ENCODE data around the gene SCYGR7. TPM values are rescaled to one million over a fixed set of nuclear protein-coding genes. Genes with fewer than 3 reads are reported as not detected.
A peak's percentile ranks its signal among the peaks of the same experiment; 100 is the strongest.

SCYGR7 gene
- total and polyA plus RNA-seq, 2 of the 13 experiments (the other 11 are each of a cell fraction or from before 2014, with no cell fraction given): not detected

GRCh38 chr2:227717687-227718567 is 10.2 kb upstream of the SCYGR7 start, which contains the start of gene SLC19A3 (continued):
- TF ChIP-seq RARA (CRISPR knock-in tag; IDR thresholded peaks at IDR 0.05) (no peak), TAF1 (CRISPR knock-in tag; IDR thresholded peaks at IDR 0.05) (no peak), ZNF839 (CRISPR knock-in tag; IDR thresholded peaks at IDR 0.05; ENCODE audit: borderline replicate concordance) (no peak), SMARCE1 (IDR thresholded peaks at IDR 0.05; ENCODE audit: borderline replicate concordance) (no peak), NFKBIZ (CRISPR knock-in tag; IDR thresholded peaks at IDR 0.05) (peak; percentile 61; the same call in 1 of the 2 replicates), CBX1 (IDR thresholded peaks at IDR 0.05; ENCODE audit: low read depth) (no peak), ZC3H4 (CRISPR knock-in tag; IDR thresholded peaks at IDR 0.05; ENCODE audit: borderline replicate concordance) (no peak), ZXDC (CRISPR knock-in tag; IDR thresholded peaks at IDR 0.05) (no peak), ARNT2 (CRISPR knock-in tag; IDR thresholded peaks at IDR 0.05; ENCODE audit: low read depth) (no peak; the same call in 1 of the 2 replicates), ZNF136 (CRISPR knock-in tag; IDR thresholded peaks at IDR 0.05; ENCODE audit: low read depth) (no peak)

GRCh38 chr2:227719641-227720040 is 8.5 kb upstream of the SCYGR7 start:
- POLR2A ChIA-PET: no interaction called here
- H4K20me1 ChIP-seq (ENCODE audit: insufficient read depth, low read length): no peaks in the 10 kb centered on the region
- CTCF ChIA-PET (ENCODE audit: low intra/inter-chr PET ratio, low total read pairs): no interaction called here
- H3K79me2 ChIP-seq (ENCODE audit: insufficient read depth, low read length): no peaks in the 10 kb centered on the region
- no peaks in the 10 kb centered on the region for H3K9me3 ChIP-seq (ENCODE audit: low read length)
- H3K9ac ChIP-seq (ENCODE audit: insufficient read depth, low read depth, low read length): no peak overlapping the region
- H3K27ac ChIP-seq (ENCODE audit: extremely low read length, insufficient read depth, low read length): no peak overlapping the region
- intact Hi-C loops (cut with micrococcal nuclease; ENCODE audit: unreplicated experiment) (no loop called here), in situ Hi-C loops (cut with HindIII; ENCODE audit: extremely low pct_ligation_motif_present, low pct_unique_long_range_greater_than_20kb) (no loop called here)
- 68% methylated on average over 4 of the region's 4 CpGs for WGBS (ENCODE audit: low lambda C conversion rate)
- no peak overlapping the region for H3K4me3 ChIP-seq (replicated peaks in 1 of 3; ENCODE audit: insufficient read depth in 1 of 3, low read depth in 2 of 3, low read length in 3 of 3)
- ATAC-seq: no peak
- H3K36me3 ChIP-seq (replicated peaks in 1 of 2; ENCODE audit: control insufficient read depth in 1 of 2, insufficient read depth in 2 of 2, low read length in 2 of 2): no peaks in the 10 kb centered on the region
- DNase-seq (ENCODE audit: low spot score): no peak
- H3K4me1 ChIP-seq (ENCODE audit: insufficient read depth, low read length): peaks cover 44% of the 10 kb centered on the region
- no peak overlapping the region for H2AFZ ChIP-seq (ENCODE audit: low read length)
- H3K4me2 ChIP-seq (ENCODE audit: low read depth, low read length): no peak overlapping the region
- BruUV-seq (replicated peaks): no TSS peak
- no peak for FAIRE-seq
- peaks cover 0 to 11% of the 10 kb centered on the region in 2 experiments; a peak in 3 of 5 replicates for H3K27me3 ChIP-seq (ENCODE audit: control insufficient read depth in 1 of 2, insufficient read depth in 2 of 2, low read length in 2 of 2)
- TF ChIP-seq MLLT10 (CRISPR knock-in tag; IDR thresholded peaks at IDR 0.05): no peak
- 0 out of 2 replicates have a peak, but pooled peaks have one; percentile 19 for TF ChIP-seq MAFF (IDR thresholded peaks at IDR 0.05; ENCODE audit: low read depth, low read length)
- no peak for TF ChIP-seq TRIM24 (CRISPR knock-in tag; IDR thresholded peaks at IDR 0.05)
- TF ChIP-seq REXO4 (CRISPR knock-in tag; IDR thresholded peaks at IDR 0.05; ENCODE audit: borderline replicate concordance): no peak
- TF ChIP-seq SP2 (CRISPR knock-in tag; IDR thresholded peaks at IDR 0.05): no peak
- no peak for TF ChIP-seq ZNF510 (CRISPR knock-in tag; IDR thresholded peaks at IDR 0.05; ENCODE audit: low read depth)
- TF ChIP-seq ZNF121 (CRISPR knock-in tag; IDR thresholded peaks at IDR 0.05): no peak
- no peak for TF ChIP-seq ZNF431 (CRISPR knock-in tag; IDR thresholded peaks at IDR 0.05; ENCODE audit: borderline replicate concordance, low read depth)
- no peak for TF ChIP-seq ZNF891 (CRISPR knock-in tag; IDR thresholded peaks at IDR 0.05)
- no peak for TF ChIP-seq CERS6 (CRISPR knock-in tag; IDR thresholded peaks at IDR 0.05)
- TF ChIP-seq ATAD3A (CRISPR knock-in tag; IDR thresholded peaks at IDR 0.05): no peak
- no peak for TF ChIP-seq KDM2A (CRISPR knock-in tag; IDR thresholded peaks at IDR 0.05; ENCODE audit: borderline replicate concordance, low read depth)
